Chondrocyte (in vitro differentiated cells): ENCODE data around the gene LRRC71. TPM values are rescaled to one million over a fixed set of nuclear protein-coding genes. Genes with fewer than 3 reads are reported as not detected.

Experiments used
- DNase-seq: peaks from one replicate; pipeline ENCODE4 v3.0.0; 2021; ENCODE audit warnings: mixed read lengths, low spot score
- H3K27ac Mint-ChIP-seq: one replicate; pipeline ENCODE4 v1.8.0; 2021; ENCODE audit warnings: mild to moderate bottlenecking, moderate library complexity, mixed read lengths; ENCODE audit not compliant: unreplicated experiment
- H3K27me3 Mint-ChIP-seq: 2 replicates; pipeline ENCODE4 v1.8.0; 2021; ENCODE audit warnings: low read depth, mixed read lengths
- H3K36me3 Mint-ChIP-seq: 2 replicates; pipeline ENCODE4 v1.8.0; 2021; ENCODE audit warnings: low read depth, mixed read lengths
- H3K4me1 Mint-ChIP-seq: 2 replicates; pipeline ENCODE4 v1.8.0; 2021; ENCODE audit warnings: low read depth, mild to moderate bottlenecking, mixed read lengths
- H3K4me3 Mint-ChIP-seq: one replicate; pipeline ENCODE4 v1.8.0; 2021; ENCODE audit warnings: mild to moderate bottlenecking, moderate library complexity, mixed read lengths; ENCODE audit not compliant: unreplicated experiment
- H3K9me3 Mint-ChIP-seq: 2 replicates; pipeline ENCODE4 v1.8.0; 2021; ENCODE audit warnings: low read depth, mixed read lengths
- CTCF ChIP-seq: fragments of 200-600 bp; sonication (generic); IDR thresholded peaks from 2 replicates; pipeline ENCODE4 v1.5.0; 2021; ENCODE audit warnings: antibody characterized with exemption, mild to moderate bottlenecking, moderate library complexity
- total RNA-seq: library from RNA; stranded (reverse); gene quantifications from 3 replicates; pipeline ENCODE4 v1.2.1, GENCODE V29; 2021

Gene LRRC71
- total RNA-seq, 1 donor from 2014 or later: not detected

- Mint-ChIP-seq H3K27ac (no peak overlapping the region), H3K36me3 (no peaks in the 10 kb centered on the region), H3K9me3 (no peaks in the 10 kb centered on the region), H3K4me3 (no peak overlapping the region), H3K27me3 (peaks cover 56% of the 10 kb centered on the region), H3K4me1 (no peaks in the 10 kb centered on the region)
- DNase-seq: no peak
- no peak for TF ChIP-seq CTCF
Measured at GRCh38 chr1:156881663-156882062, 38.8 kb upstream of the LRRC71 start.

GRCh38 chr1:156882543-156882942 is 37.9 kb upstream of the LRRC71 start:
- no peaks in the 10 kb centered on the region for H3K36me3 Mint-ChIP-seq
- no peak for DNase-seq
- no peaks in the 10 kb centered on the region for H3K4me1 Mint-ChIP-seq
- peaks cover 59% of the 10 kb centered on the region for H3K27me3 Mint-ChIP-seq
- no peak overlapping the region for H3K27ac Mint-ChIP-seq
- no peak overlapping the region for H3K4me3 Mint-ChIP-seq
- no peaks in the 10 kb centered on the region for H3K9me3 Mint-ChIP-seq
- no peak for TF ChIP-seq CTCF

- no peak overlapping the region for H3K4me3 Mint-ChIP-seq
Measured at GRCh38 chr1:156883919-156884318, 36.5 kb upstream of the LRRC71 start.

GRCh38 chr1:156884560-156885184 is 35.8 kb upstream of the LRRC71 start:
- Mint-ChIP-seq H3K4me1 (no peaks in the 10 kb centered on the region), H3K27me3 (peaks cover 42% of the 10 kb centered on the region), H3K36me3 (no peaks in the 10 kb centered on the region), H3K27ac (no peak overlapping the region), H3K4me3 (no peak overlapping the region), H3K9me3 (no peaks in the 10 kb centered on the region)
- TF ChIP-seq CTCF: no peak
- no peak for DNase-seq

More at GRCh38 chr1:156883919-156884318, 36.5 kb upstream of the LRRC71 start:
- no peak for DNase-seq
- TF ChIP-seq CTCF: no peak
- Mint-ChIP-seq H3K27me3 (peaks cover 48% of the 10 kb centered on the region), H3K36me3 (no peaks in the 10 kb centered on the region), H3K27ac (no peak overlapping the region), H3K4me1 (no peaks in the 10 kb centered on the region), H3K9me3 (no peaks in the 10 kb centered on the region)

- H3K27ac Mint-ChIP-seq: no peak overlapping the region
- TF ChIP-seq CTCF: no peak
- no peak overlapping the region for H3K4me3 Mint-ChIP-seq
- no peaks in the 10 kb centered on the region for H3K36me3 Mint-ChIP-seq
- peaks cover 38% of the 10 kb centered on the region for H3K27me3 Mint-ChIP-seq
- no peaks in the 10 kb centered on the region for H3K9me3 Mint-ChIP-seq
- no peak for DNase-seq
- no peaks in the 10 kb centered on the region for H3K4me1 Mint-ChIP-seq
Measured at GRCh38 chr1:156885314-156885713, 35.1 kb upstream of the LRRC71 start.
